ENCODE measurements around the gene PCSK5. TPM values are rescaled to one million over a fixed set of nuclear protein-coding genes. Genes with fewer than 3 reads are reported as not detected.

The PCSK5 gene
- total RNA-seq, 1 donor from 2014 or later, result 18.3 TPM

- Mint-ChIP-seq H3K9me3 (ENCODE audit: unreplicated experiment) (no peaks in the 10 kb centered on the region), H3K4me3 (ENCODE audit: unreplicated experiment) (peak overlapping the region; percentile 82), H3K27me3 (ENCODE audit: unreplicated experiment) (no peaks in the 10 kb centered on the region), H3K4me1 (ENCODE audit: unreplicated experiment) (peaks cover 31% of the 10 kb centered on the region), H3K27ac (ENCODE audit: unreplicated experiment) (peak overlapping the region; percentile 90), H3K36me3 (ENCODE audit: unreplicated experiment) (no peaks in the 10 kb centered on the region)
- DNase-seq (ENCODE audit: extremely low spot score, unreplicated experiment), result no peak
- no peak for TF ChIP-seq CTCF (IDR thresholded peaks at IDR 0.05)
Measured at GRCh38 chr9:75889577-75889976, 896 bp upstream of the PCSK5 start.

GRCh38 chr9:75889977-75890471, 449 bp upstream of the PCSK5 start:
- Mint-ChIP-seq H3K27ac (ENCODE audit: unreplicated experiment) (peak overlapping the region; percentile 90), H3K36me3 (ENCODE audit: unreplicated experiment) (no peaks in the 10 kb centered on the region), H3K27me3 (ENCODE audit: unreplicated experiment) (no peaks in the 10 kb centered on the region), H3K9me3 (ENCODE audit: unreplicated experiment) (no peaks in the 10 kb centered on the region), H3K4me3 (ENCODE audit: unreplicated experiment) (peak overlapping the region; percentile 82), H3K4me1 (ENCODE audit: unreplicated experiment) (peaks cover 31% of the 10 kb centered on the region)
- no peak for TF ChIP-seq CTCF (IDR thresholded peaks at IDR 0.05)
- DNase-seq (ENCODE audit: extremely low spot score, unreplicated experiment), result no peak

- no peak for TF ChIP-seq CTCF (IDR thresholded peaks at IDR 0.05)
- Mint-ChIP-seq H3K4me1 (ENCODE audit: unreplicated experiment) (peaks cover 37% of the 10 kb centered on the region), H3K27me3 (ENCODE audit: unreplicated experiment) (no peaks in the 10 kb centered on the region), H3K9me3 (ENCODE audit: unreplicated experiment) (no peaks in the 10 kb centered on the region), H3K4me3 (ENCODE audit: unreplicated experiment) (peak overlapping the region; percentile 93), H3K36me3 (ENCODE audit: unreplicated experiment) (no peaks in the 10 kb centered on the region), H3K27ac (ENCODE audit: unreplicated experiment) (peak overlapping the region; percentile 74)
- no peak for DNase-seq (ENCODE audit: extremely low spot score, unreplicated experiment)
Measured at GRCh38 chr9:75891277-75891741, 836 bp downstream of the PCSK5 start.

GRCh38 chr9:75891771-75892215, 1.3 kb downstream of the PCSK5 start:
- no peak for TF ChIP-seq CTCF (IDR thresholded peaks at IDR 0.05)
- peak overlapping the region; percentile 74 for H3K27ac Mint-ChIP-seq (ENCODE audit: unreplicated experiment)
- peak overlapping the region; percentile 93 for H3K4me3 Mint-ChIP-seq (ENCODE audit: unreplicated experiment)
- no peak for DNase-seq (ENCODE audit: extremely low spot score, unreplicated experiment)
- no peaks in the 10 kb centered on the region for H3K27me3 Mint-ChIP-seq (ENCODE audit: unreplicated experiment)
- H3K4me1 Mint-ChIP-seq (ENCODE audit: unreplicated experiment), result peaks cover 40% of the 10 kb centered on the region
- H3K9me3 Mint-ChIP-seq (ENCODE audit: unreplicated experiment), result no peaks in the 10 kb centered on the region
- no peaks in the 10 kb centered on the region for H3K36me3 Mint-ChIP-seq (ENCODE audit: unreplicated experiment)

- H3K4me3 Mint-ChIP-seq (ENCODE audit: unreplicated experiment), result peak overlapping the region; percentile 93
- peaks cover 44% of the 10 kb centered on the region for H3K4me1 Mint-ChIP-seq (ENCODE audit: unreplicated experiment)
- no peaks in the 10 kb centered on the region for H3K9me3 Mint-ChIP-seq (ENCODE audit: unreplicated experiment)
- H3K36me3 Mint-ChIP-seq (ENCODE audit: unreplicated experiment), result no peaks in the 10 kb centered on the region
- no peak for DNase-seq (ENCODE audit: extremely low spot score, unreplicated experiment)
- H3K27ac Mint-ChIP-seq (ENCODE audit: unreplicated experiment), result no peak overlapping the region
- TF ChIP-seq CTCF (IDR thresholded peaks at IDR 0.05), result no peak
- no peaks in the 10 kb centered on the region for H3K27me3 Mint-ChIP-seq (ENCODE audit: unreplicated experiment)
Measured at GRCh38 chr9:75892216-75892911, 1.9 kb downstream of the PCSK5 start.
